HG02840 (cell line): ENCODE results near the gene PSMD8.
A peak's percentile ranks its signal among the peaks of the same experiment; 100 is the strongest.
"Not testable (repeated sequence)": the region's sequence is repeated elsewhere in the genome, so short reads cannot be mapped to it uniquely, and the experiment has no call there.

Experiments used
- ATAC-seq: cut with Tn5 transposase; IDR thresholded peaks from one replicate; pipeline ENCODE4 v1.9.1; 2021; ENCODE audit warnings: mild to moderate bottlenecking, moderate library complexity, moderate number of reproducible peaks; ENCODE audit not compliant: unreplicated experiment, low FRiP score

Gene PSMD8

DNA sequence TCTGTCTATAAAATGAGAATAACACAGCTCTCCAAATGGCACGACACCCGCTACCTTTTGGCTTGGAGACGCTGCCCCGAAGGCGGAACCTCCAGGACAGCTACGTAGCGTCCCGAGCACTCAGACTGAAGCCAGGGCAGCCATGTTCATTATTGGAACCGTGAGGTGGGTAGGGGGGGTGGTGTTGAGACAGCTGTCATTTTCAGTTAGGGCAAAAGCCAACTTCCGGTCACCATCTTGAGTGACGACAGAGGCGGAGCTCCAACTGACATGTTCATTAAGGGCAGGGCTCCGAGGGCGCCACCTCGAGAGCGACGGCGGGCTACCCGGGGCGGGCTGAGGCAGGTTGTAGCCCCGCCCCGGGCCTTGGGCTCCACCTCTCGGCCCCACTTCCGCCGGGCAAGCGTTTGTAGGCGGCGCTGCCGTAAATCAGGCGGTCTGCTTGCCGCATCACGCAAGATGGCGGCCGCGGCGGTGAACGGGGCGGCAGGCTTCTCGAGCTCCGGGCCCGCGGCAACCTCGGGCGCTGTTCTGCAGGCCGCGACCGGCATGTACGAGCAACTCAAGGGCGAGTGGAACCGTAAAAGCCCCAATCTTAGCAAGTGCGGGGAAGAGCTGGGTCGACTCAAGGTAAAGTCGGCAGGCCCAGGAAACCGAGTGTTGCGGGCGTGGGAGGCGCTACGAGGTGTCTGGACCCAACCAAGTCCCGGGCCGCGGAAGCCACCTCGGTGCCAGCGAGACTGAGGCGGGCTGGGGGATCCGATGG is at the start of gene PSMD8:
Gene PSMD8 (plus strand): TSS at position 240 of the 766 bp plus-strand sequence. CDS start 31 bp downstream, at position 271.
- ATAC-seq = peak; percentile 93

DNA sequence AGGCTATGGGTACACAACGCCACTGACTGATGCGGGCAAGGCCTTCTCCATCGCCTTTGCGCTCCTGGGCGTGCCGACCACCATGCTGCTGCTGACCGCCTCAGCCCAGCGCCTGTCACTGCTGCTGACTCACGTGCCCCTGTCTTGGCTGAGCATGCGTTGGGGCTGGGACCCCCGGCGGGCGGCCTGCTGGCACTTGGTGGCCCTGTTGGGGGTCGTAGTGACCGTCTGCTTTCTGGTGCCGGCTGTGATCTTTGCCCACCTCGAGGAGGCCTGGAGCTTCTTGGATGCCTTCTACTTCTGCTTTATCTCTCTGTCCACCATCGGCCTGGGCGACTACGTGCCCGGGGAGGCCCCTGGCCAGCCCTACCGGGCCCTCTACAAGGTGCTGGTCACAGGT is 47.8 kb upstream of the PSMD8 start:
- no peak for ATAC-seq

DNA sequence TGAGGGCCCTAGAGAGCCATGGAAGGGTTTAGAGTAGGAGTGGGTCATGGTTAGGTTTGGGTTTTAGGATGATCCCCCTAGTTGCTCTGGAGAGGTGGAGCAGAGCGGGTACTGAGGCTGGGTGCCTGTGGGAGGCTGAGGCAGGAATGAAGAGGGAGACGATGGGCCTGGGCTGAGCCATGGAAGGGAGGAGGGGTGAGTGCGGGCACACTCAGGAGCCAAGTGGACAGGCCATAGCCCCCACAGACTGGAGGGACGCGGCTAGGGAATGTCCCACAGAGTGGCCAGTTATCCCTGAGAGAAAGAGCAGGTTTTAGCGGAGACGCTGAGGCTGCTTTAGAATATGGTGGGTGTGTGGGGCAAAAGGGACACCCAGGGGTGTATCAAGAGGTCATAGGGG is 44.7 kb upstream of the PSMD8 start:
- no peak for ATAC-seq

DNA sequence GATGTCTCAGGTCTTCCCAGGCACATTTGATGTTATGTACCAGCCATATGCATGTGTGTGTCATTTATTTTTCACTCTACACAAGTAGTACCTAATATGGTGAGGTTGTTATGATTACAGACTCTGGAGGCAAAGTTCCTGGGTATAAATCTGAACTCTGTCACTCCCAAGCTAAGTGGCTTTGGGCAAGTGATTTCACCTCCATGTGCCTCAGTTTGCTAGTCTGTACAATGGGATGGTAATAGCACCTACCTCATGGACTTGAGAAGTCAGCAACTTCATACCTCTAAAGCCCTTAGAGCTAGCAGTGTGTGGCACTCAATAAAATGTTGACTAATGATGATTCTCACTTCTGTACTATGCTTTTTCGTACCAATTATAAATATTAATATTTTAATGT is 42.6 kb upstream of the PSMD8 start:
- ATAC-seq = no peak

GRCh38 chr19:38333245-38333644 is 41.1 kb upstream of the PSMD8 start:
- no peak for ATAC-seq

DNA sequence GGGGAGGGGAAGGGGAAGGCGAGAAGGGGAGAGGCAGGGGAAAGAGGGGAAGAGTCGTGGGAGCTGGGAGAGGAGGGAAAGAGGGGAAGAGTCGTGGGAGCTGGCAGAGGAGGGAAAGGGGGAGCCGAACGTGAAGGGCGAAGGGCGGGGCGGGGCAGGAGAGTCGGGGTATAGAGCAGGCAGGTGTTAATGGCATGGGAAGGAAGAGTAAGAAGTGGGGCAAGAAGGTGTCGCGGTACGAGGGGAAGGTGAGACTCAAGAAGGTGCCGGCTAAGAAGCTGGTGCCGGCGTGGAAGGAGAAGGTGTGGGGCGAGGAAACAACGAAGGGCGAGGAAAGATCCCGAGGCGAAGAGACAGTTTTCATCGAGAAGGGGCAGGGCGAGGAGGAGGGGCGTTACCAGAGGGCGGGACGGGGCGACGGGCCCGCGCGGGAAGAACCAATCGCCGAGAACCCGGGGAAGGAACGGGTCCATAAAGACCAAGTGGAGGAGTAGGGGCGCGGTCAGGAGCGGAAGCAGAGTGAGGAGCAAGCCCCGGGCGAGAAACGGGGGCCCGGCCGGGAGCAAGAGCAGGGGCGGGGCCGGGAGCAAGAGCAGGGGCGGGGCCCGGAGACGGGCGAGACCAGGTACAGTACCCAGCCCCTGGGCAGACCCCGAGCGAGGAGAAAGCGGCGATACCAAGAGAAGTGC is 38.3 kb upstream of the PSMD8 start:
- peak; percentile 66 for ATAC-seq

- peak; percentile 50 for ATAC-seq
These were observed 37.6 kb upstream of the PSMD8 start for GRCh38 chr19:38336638-38337359.

DNA sequence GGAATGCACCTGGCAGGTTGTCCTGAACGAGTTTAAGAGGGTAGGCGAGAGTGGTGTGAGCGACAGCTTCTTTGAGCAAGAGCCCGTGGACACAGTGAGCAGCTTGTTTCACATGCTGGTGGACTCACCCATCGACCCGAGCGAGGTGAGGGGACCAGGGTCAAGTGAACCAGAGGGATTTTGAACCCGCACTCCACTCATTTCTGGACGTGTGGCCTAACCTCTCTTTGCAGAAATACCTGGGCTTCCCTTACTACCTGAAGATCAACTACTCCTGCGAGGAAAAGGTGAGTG is 37.1 kb upstream of the PSMD8 start:
- no peak for ATAC-seq

GRCh38 chr19:38339011-38339410 is 35.4 kb upstream of the PSMD8 start:
- ATAC-seq = not testable (repeated sequence)

DNA sequence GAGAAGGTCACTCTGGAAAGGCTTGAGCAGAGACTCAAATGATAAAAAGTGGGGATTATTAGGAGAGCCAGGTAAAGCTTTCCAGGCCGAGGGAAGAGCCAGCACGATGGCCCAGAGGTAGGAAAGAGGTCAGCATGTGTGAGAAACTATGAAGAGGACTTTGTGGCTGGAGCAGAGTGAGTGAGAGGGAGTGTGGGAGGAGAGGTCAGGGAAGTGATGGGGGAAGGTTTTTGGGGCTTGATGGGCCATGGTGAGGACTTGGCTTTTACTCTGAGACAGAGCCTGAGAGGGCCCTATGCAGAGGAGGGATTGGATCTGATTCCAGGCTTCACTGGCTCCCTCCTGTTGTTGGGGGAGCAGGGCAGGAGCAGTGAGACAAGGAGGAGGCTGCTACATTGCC is 33.4 kb upstream of the PSMD8 start:
- ATAC-seq = no peak

GRCh38 chr19:38346837-38347236 is 27.5 kb upstream of the PSMD8 start:
- no peak for ATAC-seq

GRCh38 chr19:38350883-38351282 is 23.5 kb upstream of the PSMD8 start:
- no peak for ATAC-seq

- no peak for ATAC-seq
These were observed 22.4 kb upstream of the PSMD8 start for GRCh38 chr19:38351865-38352395.

DNA sequence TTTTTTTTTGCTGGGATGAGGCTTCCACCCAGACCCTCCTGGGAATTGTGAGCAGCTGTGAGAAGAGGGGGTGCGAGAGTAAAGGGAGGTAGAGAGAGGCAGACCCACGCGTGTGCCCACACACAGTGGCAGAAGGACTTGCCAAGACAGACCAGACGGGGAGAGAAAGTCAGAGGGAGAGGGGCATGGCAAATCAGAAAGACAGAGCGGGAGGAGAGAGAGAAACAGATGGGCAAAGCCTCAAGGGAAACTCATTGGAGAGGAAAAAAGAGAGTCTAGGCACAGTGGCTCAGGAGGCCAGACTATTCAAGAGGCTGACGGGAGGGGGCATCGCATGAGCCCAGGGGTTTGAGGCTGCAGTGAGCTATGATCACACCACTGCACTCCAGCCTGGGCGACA is 21.8 kb upstream of the PSMD8 start:
- no peak for ATAC-seq

DNA sequence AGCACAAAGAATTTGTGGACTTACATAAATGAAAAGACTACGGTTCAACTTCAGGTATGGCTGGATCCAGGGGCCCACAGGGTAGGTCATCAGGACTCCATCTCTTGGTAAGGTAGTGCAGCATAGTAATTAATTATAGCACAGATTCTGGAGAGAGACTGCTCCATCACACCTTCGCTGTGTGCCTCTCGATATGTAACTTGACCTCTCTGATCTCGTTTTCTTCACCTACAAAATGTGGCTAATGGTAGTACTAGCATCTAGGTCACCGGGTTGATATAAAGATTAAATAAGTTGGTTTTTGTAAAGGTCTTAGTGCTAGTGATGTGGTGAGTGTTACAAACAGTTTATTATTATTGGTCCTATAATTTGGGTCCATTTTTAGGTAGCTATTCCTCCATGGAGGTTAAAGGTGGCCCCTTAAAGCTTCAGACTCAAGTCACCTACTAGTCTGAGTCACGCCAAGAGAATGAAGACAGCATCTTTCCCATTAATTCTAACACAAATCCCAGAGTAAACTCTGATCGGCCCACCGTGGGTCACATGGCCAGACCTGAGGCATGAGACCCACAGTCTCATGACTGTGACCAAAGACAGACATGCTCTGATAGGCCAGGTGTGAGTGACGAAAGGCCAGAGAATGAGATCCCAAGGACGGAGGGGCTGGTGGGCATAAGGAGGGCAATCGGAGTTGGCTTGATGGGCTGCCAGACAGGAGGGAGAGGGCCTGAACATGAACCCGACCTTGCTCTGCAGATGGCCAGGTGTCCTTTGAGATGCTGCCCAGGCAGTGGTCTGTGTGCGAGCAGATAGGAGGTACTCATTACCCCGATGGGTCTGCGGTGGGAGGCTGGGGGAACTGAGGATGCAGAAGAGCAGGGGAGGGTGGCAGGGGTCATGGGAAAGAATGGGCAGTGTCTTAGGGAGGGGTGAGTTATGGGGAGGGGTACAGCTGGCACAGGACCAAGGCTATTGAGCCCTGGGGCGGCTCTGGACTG is 18.3 kb upstream of the PSMD8 start:
- no peak for ATAC-seq

DNA sequence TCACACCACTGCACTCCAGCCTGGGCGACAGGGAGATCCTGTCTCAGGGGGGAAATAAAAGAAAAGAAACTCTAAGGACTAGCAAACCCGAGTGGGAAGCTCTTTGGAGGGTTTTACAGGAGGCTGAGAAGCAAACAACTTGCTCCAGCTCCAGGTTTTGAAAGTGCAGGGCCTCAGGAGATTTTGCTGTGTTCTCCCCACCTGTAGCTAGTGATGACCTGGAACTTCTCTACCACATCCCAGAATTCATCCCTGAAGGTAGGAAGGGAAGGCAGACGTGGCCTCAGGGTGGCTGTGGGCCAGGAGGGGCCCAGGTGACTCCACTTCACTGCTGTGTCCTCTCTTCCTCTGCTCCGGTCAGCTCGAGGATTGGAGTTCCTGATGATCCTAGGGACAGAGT is 16.3 kb upstream of the PSMD8 start:
- no peak for ATAC-seq

- no peak for ATAC-seq
These were observed 14.9 kb upstream of the PSMD8 start for GRCh38 chr19:38359242-38360021.

DNA sequence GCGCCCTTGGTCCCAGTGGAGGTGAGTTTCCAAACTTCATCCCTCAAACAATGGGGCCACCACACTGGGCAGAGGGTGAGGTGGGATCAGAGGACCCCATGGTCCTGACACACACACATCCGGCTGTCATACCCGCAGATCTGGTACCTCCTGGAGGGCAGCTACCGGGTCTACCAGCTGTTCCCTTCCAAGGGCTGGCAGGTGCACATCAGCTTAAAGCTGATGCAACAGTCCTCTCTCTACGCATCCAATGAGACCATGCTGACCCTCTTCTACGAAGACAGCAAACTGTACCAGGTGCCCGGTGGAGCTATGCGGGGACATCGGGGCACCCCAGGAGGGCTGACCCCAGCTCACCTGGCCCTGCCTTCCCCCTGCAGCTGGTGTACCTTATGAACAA is 14.0 kb upstream of the PSMD8 start:
- ATAC-seq = no peak

DNA sequence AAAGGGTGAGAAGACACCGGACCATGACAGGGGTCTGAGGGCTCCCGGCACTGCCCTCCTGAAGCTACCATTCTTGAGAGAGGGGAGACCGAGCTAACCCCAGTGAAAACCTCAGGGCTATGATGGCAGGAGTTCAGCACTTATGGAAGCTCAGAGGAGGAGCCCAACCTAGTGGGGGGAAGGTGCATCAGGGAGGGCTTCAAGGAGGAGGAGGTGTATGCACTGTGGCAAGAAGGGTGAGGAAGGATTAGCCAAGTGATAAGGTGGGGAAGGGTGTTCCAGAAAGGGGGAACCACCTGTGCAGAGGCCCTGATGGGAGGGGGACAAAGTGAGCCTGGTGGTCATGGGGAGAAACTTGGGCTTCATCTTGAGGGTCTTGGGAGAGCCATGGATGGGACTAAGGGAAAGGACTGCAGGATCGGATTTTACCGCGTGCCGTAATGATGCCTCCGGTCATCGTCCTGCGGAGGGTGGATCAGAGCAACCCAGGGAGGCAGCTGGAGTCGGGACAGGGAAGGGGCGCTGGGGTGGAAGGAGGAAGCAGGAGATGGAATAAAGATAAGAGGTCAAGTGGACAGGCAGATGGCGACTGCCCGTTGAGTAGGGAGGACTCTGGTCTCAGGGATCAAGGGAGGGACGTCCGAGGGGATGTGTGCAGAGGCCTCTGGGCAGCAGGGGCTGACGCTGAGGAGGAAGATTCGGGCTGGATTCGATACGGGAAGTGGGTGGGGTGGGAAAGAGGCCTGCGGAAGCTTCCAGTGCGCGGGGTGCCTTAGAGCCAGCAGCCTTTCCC is 13.3 kb upstream of the PSMD8 start:
- ATAC-seq = no peak
